Calu3 (cell line): ENCODE measurements around the gene MYO5A. TPM values are rescaled to one million over a fixed set of nuclear protein-coding genes. Genes with fewer than 3 reads are reported as not detected.

Experiments used
- BruUV-seq: library from RNA; stranded (reverse); fragments of 400-500 nt; replicated peaks from 2 replicates; lab custom pipeline; 2021; lab: Mats Ljungman, UMichigan
- CTCF ChIA-PET: fragments of 300-600 bp; sonication (Branson Sonifier 250); formaldehyde crosslinking; loops from one replicate; lab custom pipeline; 2022; ENCODE audit warnings: antibody characterized with exemption; lab: Charles Lee
- DNase-seq: peaks from one replicate; pipeline ENCODE4 v3.0.0; 2022
- H3K27ac Mint-ChIP-seq: one replicate; pipeline ENCODE4 v1.8.0; 2022; ENCODE audit warnings: mixed read lengths; ENCODE audit not compliant: unreplicated experiment
- H3K27me3 Mint-ChIP-seq: one replicate; pipeline ENCODE4 v1.8.0; 2022; ENCODE audit warnings: mixed read lengths; ENCODE audit not compliant: unreplicated experiment
- H3K36me3 Mint-ChIP-seq: one replicate; pipeline ENCODE4 v1.8.0; 2022; ENCODE audit warnings: mild to moderate bottlenecking, moderate library complexity, mixed read lengths; ENCODE audit not compliant: insufficient read depth, unreplicated experiment
- H3K4me1 Mint-ChIP-seq: one replicate; pipeline ENCODE4 v1.8.0; 2022; ENCODE audit warnings: mild to moderate bottlenecking, low read depth, mixed read lengths; ENCODE audit not compliant: unreplicated experiment
- H3K4me3 Mint-ChIP-seq: one replicate; pipeline ENCODE4 v1.8.0; 2022; ENCODE audit warnings: mild to moderate bottlenecking, low read depth, moderate library complexity, mixed read lengths; ENCODE audit not compliant: unreplicated experiment
- H3K9me3 Mint-ChIP-seq: one replicate; pipeline ENCODE4 v1.8.0; 2022; ENCODE audit warnings: low read depth, mixed read lengths; ENCODE audit not compliant: unreplicated experiment
- intact Hi-C: fragments of 100-400 bp; cut with micrococcal nuclease; formaldehyde crosslinking; loops from one replicate; pipeline ENCODE4 v1.10.0; 2022; ENCODE audit not compliant: unreplicated experiment
- total RNA-seq: library from RNA; stranded (reverse); gene quantifications from 2 replicates; pipeline ENCODE4 v1.2.3, GENCODE V29; 2022
- TF ChIP-seq, protein P1 (sequence below): fragments of 200-600 bp; IDR thresholded peaks from one replicate; pipeline ENCODE4 v1.8.0; 2022; ENCODE audit warnings: antibody characterized with exemption; ENCODE audit not compliant: unreplicated experiment

MYO5A gene
- total RNA-seq, 1 experiment from 2014 or later = 6.1 TPM

DNA sequence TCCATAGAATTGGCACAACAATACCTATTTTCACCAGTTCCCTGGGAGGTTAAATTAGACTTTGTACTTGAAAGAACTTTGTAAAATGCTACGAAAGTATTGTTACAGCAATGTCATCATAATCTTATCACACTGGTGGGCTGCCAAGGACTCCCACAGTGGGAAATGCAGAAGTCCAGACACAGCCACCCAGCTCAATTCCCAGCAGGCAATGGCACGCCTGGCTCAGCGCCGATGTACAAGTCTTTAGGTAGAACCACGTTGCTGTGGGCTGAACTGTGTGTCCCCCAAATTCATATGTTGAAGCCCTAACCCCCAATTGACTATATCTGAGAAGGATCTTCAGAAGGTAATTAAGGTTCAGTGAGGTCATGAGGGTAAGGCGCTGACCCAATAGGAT, 245.4 kb downstream of the MYO5A start:
- CTCF ChIA-PET = no interaction called here
- Mint-ChIP-seq H3K27ac (no peak overlapping the region), H3K4me1 (peaks cover 14% of the 10 kb centered on the region), H3K27me3 (no peaks in the 10 kb centered on the region), H3K36me3 (peaks cover 27% of the 10 kb centered on the region), H3K4me3 (no peak overlapping the region), H3K9me3 (no peaks in the 10 kb centered on the region)
- TF ChIP-seq, protein P1, sequence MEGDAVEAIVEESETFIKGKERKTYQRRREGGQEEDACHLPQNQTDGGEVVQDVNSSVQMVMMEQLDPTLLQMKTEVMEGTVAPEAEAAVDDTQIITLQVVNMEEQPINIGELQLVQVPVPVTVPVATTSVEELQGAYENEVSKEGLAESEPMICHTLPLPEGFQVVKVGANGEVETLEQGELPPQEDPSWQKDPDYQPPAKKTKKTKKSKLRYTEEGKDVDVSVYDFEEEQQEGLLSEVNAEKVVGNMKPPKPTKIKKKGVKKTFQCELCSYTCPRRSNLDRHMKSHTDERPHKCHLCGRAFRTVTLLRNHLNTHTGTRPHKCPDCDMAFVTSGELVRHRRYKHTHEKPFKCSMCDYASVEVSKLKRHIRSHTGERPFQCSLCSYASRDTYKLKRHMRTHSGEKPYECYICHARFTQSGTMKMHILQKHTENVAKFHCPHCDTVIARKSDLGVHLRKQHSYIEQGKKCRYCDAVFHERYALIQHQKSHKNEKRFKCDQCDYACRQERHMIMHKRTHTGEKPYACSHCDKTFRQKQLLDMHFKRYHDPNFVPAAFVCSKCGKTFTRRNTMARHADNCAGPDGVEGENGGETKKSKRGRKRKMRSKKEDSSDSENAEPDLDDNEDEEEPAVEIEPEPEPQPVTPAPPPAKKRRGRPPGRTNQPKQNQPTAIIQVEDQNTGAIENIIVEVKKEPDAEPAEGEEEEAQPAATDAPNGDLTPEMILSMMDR = no peak
- no TSS peak for BruUV-seq
- no peak for DNase-seq
- intact Hi-C loops = no loop called here

DNA sequence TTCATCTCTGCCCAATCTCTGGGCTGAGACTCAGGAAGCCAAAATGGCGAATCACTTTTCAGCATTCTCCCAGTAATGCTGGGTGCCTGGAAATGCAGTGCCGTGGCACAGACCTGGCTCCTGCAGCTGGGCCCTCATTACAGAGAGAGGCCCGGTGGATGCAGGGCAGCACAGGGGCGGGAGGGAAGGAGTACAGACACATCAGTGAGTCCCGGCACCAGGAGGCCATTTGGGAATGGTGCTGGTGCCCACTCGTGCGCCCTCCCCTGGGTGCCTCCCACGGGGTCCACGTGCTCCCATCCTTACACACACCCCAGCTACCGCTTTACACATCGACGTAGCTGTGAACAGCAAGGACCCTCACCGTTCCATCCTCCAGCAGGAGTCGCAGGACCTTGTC, 246.3 kb downstream of the MYO5A start:
- intact Hi-C loops = no loop called here
- BruUV-seq = no TSS peak
- TF ChIP-seq, protein P1 = no peak
- no peaks in the 10 kb centered on the region for H3K9me3 Mint-ChIP-seq
- H3K36me3 Mint-ChIP-seq = peaks cover 18% of the 10 kb centered on the region
- CTCF ChIA-PET = no interaction called here
- no peak overlapping the region for H3K4me3 Mint-ChIP-seq
- no peaks in the 10 kb centered on the region for H3K27me3 Mint-ChIP-seq
- no peak for DNase-seq
- H3K27ac Mint-ChIP-seq = no peak overlapping the region
- peaks cover 8% of the 10 kb centered on the region for H3K4me1 Mint-ChIP-seq

DNA sequence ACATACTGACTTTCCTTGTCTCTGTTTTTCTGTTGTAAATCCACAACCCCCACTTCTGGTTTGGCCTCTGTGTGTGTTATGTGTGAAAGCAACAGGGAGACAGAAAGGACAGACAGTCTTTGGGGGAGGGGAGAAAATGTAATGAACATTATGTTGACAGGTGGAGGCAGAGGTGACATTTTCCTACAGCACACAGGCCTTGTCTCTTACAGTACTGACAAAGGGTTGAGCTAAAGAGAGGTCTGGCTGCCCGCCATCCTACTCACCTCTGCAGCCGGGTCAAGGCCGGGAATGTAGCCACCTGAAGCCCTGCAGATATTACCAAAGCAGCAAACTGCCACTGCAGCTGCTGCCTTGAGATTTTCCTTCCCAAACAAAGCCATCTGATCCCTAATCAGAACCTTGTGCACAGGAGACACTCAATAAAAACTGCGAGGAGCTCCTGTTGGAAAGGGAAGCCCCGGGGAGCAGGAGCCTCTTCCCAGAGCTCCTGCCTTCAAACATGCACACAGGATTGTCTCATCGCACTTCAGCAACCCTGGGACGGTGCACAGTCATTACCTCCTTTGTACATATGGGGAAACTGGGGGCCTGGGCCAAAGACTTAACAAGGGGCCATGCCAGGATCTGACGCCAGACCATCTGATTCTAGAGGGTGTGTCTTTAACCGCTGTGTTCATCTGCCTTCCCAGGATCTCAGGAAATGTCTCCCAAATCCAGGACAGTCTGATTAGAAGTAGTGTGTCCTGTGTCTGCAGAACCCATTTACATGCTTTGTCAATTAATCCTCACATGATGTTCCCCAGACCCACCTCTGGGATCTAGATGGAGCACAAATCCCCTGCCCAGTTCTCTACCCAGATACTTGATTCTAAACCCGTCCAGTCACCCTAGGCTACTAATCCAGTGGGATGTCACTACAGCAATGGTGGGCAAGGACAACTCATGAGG, 247.3 kb downstream of the MYO5A start:
- Mint-ChIP-seq H3K27me3 (no peaks in the 10 kb centered on the region), H3K4me3 (no peak overlapping the region), H3K4me1 (no peaks in the 10 kb centered on the region), H3K36me3 (peaks cover 13% of the 10 kb centered on the region), H3K27ac (no peak overlapping the region), H3K9me3 (no peaks in the 10 kb centered on the region)
- CTCF ChIA-PET = no interaction called here
- no TSS peak for BruUV-seq
- TF ChIP-seq, protein P1 = no peak
- no peak for DNase-seq
- intact Hi-C loops = no loop called here

DNA sequence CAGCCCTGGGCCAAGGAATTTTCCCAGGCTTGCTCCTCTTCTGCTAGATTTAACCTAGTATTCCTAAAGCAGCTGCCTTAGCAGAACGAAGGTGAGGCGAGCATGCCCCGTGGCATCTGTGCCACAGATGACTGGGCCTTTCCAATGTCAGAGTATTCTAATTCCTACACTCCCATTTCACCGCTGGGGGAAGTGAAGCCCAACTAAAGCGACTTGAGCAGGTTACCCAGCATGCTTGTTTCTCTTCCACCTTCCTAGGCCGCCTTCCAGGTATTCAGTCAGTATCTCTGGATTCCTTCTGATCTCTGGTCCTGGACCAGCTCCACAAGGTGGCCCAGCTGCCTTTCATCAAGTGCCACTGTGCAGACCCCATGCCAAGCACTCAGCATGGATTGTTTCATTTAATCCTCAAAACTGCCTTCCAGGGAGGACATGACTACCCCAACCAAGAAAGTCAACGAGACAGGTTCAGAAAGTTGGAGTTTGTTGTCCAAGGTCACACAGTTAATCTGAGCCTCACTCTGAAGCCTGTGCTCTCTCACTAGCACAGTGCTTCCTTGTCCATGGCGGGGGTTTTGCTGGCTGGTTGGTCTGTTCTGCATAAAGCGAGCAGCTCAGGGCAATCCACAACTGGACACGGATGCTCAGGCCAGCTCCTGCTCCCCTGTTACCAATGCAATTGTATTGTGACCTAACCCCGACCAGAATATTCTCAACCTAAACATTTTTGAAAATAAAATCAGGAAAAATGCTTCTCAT, 248.2 kb downstream of the MYO5A start:
- Mint-ChIP-seq H3K27ac (no peak overlapping the region), H3K27me3 (no peaks in the 10 kb centered on the region), H3K4me3 (no peak overlapping the region), H3K4me1 (no peaks in the 10 kb centered on the region), H3K9me3 (no peaks in the 10 kb centered on the region), H3K36me3 (peaks cover 17% of the 10 kb centered on the region)
- no peak for DNase-seq
- TF ChIP-seq, protein P1 = no peak
- CTCF ChIA-PET = no interaction called here
- intact Hi-C loops = no loop called here
- BruUV-seq = no TSS peak
